NCI-H2227 treated with DMSO at 0.1 percent for 48 hours (cell line): Measurements from ENCODE around the gene CFHR4.
"Not testable (repeated sequence)": the region's sequence is repeated elsewhere in the genome, so short reads cannot be mapped to it uniquely, and the experiment has no call there.

ENCODE experiments used
- DNase-seq: peaks from one replicate; lab custom pipeline; 2025; lab: John Stamatoyannopoulos, UW

Gene CFHR4

GRCh38 chr1:196887515-196888239 is at the start of gene CFHR4:
Gene CFHR4, plus strand, starts transcription at chr1:196888052. Its CDS starts 99 bp downstream, at chr1:196888151.
- DNase-seq: no peak

DNA sequence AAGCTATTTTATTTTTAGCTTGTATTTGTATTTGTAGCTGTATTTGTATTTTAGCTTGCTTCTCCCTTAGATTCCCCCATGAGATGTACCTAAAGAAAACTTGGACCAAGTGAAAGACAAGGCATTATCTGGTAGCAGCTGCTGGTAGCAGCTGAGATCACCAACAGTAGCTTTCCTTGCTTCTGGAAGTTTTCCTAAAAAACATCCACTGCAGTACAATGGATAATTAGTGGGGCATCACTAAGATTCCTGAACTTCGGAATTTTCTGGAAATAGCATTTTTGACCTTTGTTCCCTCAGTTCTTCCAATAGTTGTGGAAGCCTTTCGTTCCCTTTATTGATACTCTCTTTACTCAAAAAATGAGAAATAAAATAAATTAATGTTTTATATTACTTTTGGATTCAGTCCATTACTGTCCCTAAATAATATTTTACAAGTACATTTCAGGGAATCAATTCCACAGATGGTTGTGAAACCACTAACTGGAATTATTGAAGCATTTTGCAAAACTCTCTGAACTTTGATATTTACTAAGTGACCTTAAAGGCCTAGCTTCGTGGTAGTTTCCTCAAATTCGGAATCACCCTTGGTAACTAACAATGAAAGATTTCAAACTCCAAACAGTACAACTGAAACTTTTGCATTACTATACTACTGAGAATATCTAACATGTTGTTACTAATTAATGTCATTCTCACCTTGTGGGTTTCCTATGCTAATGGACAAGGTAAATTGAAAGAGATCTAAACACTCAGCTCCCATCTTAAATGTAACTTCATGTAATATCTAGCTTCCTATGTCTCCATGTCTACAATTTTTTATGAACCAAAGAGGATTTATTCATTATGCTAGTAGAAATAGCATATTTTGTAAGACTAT is 38.0 kb upstream of the CFHR4 start:
- not testable (repeated sequence) for DNase-seq

DNA sequence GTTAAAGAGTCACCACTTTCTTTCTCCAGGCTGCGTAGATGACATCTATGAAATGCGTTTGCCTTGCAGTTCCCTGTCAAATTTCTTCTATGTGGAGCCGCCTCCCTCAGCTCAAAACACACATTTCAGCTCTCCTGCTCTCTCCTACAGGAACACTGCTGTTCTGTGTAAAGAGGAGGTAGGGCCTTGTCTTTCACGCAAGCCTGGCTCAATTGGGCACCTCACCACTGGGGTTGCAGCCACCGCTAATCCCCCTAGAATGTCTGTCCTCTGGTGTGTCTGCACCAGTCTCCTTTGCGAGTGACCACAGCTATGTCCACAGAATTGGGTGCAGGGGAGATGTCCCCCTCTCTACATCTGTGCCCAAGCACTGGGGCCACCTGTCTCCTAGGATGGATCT is 31.8 kb upstream of the CFHR4 start:
- no peak for DNase-seq

DNA sequence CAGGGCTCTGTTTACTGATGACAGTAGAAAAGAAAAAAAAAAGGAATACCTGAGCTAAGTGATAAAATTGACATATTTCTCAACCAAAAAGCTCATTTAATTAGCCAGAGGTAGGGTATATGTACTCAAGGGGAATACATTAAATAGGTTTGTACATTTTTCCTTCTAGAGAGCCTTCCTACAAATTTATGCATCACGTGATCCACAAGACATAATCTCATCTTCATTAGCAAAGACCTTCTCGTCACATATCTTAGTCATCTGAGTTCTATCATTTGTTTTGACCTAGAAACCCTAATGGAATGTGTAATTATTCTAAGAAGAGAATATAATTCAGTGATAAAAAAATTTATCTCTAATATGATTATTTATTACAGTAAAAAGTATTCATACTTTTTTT is 30.7 kb upstream of the CFHR4 start:
- no peak for DNase-seq

GRCh38 chr1:196858811-196859210 is 29.0 kb upstream of the CFHR4 start:
- DNase-seq: no peak

DNA sequence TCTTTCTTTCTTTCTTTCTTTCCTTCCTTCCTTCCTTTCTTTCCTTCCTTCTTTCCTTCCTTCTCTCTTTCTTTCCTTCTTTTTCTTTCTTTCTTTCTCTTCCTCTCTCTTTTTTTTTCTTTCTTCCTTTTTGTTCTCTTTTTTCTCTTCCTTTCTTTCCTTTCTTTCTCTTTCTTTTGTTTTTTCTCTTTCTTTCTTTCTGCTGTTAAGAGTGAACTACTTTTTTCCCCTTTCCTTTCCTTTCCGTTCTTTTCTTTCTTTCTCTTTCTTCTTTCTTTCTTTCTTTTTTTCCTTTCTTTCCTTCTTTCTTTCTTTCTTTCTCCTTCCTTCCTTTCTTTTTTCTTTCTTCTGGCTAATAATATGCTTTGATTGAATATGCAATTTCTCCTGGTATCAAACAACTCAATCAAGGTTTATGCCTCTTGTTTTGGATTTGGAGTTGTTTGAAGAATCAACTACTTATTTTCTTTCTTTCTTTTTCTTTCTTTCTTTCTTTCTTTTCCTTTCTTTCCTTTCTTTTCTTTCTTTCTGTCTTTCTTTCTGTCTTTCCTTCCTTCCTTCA is 27.4 kb upstream of the CFHR4 start:
- DNase-seq: no peak

- no peak for DNase-seq
Measured at GRCh38 chr1:196861429-196861828, 26.4 kb upstream of the CFHR4 start.

DNA sequence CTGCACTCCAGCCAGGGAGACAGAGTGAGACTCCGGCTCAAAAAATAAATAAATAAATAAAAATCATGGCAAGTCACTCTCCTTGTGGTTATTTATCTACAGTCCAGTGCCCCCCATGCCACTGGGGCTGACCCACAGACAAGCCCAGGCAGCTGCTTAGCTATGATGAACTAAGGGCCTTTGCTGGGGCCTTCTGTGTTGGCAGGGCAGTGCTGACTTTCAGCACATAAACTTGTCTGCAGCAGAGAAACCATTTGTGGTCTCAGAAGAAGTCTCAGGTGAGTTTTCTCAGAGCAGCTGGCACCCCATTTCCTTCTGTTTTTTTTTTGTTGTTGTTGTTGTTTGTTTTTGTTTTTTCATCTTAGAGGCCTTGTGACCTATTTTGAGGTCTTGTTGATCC is 20.9 kb upstream of the CFHR4 start:
- DNase-seq: no peak

GRCh38 chr1:196873385-196873784 is 14.5 kb upstream of the CFHR4 start:
- DNase-seq: no peak

GRCh38 chr1:196875935-196876334 is 11.9 kb upstream of the CFHR4 start:
- no peak for DNase-seq

GRCh38 chr1:196877964-196878363 is 9.9 kb upstream of the CFHR4 start:
- DNase-seq: no peak

DNA sequence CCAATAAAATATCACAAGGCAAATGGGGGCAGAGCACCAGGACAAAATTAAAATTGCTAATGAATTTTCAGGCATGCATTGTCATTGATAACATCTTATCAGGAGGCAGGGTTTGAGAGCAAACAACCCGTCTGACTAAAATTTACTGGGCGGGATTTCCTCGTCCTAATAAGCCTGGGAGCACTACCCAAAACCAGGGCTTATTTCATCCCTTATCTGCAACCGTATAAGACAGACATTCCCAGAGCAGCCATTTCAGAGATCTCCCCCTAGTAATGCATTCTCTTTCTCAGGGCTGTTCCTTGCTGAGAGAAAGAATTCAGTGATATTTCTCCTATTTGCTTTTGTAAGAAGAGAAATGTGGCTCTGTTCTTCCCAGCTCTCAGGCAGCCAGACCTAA is 1.3 kb upstream of the CFHR4 start:
- not testable (repeated sequence) for DNase-seq

DNA sequence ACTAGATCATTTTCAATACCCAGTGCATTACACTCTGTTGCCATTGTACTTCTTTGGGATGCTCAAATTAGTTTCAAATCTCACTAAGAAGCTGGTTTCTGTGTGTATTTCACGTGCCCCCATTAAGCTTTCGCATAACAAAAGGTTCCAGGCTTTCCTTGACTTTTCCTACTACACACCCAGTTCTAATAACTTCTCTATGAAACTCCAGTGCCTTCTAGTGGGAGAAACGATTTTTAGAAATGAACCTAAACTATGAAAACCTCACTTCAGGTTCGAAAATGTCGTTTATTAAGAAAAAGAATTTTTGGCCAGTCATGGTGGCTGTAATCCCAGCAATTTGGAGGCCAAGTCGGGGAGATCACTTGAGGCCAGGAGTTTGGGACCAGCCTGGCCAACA is 2.8 kb downstream of the CFHR4 start:
- no peak for DNase-seq

- DNase-seq: no peak
Measured at GRCh38 chr1:196891251-196891650, 3.4 kb downstream of the CFHR4 start.

DNA sequence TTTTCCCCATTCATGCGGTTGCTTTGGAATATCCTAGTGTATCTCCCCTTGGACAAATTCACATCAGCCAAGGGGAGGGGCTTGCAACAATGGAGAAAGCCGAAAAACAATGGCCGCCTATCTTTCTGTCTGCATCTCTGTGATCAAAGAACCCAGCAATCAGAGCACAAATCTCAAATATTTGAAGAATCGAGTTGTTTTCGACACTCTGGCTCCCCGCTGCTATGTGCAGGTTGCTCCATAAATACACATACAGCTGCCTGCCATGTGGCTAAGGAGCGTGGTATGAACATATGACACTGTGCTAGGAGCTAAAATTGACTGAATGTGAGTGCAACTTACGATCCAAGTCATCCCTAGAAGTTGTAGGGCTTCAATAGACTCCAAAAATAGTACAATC is 8.5 kb downstream of the CFHR4 start:
- no peak for DNase-seq

DNA sequence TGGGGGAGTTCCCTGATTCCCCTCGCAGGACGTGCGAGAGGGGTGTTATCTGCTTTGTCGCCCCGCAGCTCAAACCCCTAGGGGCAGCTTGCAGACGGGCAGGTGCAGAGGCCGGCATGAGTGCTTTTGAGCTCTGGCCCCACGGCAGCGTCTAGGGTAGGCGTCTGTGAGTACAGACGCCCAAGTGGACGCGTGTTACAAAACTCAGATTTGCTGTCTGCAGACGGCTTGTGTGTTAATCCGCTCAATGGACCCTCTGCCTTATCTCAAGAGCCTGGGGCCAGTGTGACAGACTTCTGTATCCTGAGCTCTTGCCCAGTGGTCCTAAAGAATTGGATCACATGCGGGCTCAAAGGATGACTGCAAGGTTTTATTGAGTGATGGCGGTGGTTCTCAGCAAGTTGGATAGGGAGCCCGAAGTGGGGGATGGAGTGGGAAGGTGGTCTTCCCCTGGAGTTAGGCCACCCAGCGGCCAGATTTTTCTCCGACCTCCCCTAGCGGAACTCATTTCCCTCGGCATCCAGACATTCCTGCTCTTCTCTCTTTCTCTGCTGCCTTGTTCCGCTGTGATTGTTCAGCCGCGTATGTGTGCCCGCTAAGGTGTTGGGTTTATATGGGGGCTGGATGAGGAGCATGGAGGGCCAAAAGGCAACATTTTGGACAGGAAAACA is 9.4 kb downstream of the CFHR4 start:
- no peak for DNase-seq

- no peak for DNase-seq
Measured at GRCh38 chr1:196902344-196902743, 14.5 kb downstream of the CFHR4 start.

DNA sequence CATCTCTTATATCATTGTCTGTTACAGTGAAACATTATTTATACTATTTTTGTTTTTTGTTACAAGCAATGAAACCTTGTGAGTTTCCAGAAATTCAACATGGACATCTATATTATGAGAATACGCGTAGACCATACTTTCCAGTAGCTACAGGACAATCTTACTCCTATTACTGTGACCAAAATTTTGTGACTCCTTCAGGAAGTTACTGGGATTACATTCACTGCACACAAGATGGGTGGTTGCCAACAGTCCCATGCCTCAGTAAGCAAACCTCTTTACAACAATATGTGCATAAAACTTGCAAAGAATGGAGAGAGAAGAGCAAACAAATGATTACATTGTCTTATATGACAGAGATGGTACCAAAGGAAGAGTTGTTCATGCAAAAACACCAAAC is 22.4 kb downstream of the CFHR4 start:
- no peak for DNase-seq

DNA sequence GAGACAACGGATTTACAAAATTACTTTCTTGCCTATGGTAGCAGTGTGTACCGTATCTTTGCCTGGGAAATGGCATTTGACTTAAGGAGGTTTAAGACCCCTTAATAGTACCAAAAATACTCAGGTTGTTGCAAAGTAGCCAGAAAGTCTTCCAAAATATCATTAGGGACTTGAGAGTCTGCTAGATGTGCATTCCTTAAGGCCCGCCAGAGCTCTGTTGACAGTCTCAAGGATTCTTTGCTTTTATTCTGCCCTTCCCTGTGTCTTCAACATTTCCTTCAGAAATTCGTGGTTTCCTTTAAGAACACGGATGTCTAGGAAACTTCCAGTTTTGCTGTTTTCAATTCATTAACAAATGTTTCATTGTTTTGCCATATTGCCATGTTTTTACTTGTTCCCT is 24.4 kb downstream of the CFHR4 start:
- DNase-seq: not testable (repeated sequence)

- not testable (repeated sequence) for DNase-seq
Measured at GRCh38 chr1:196926839-196927238, 39.0 kb downstream of the CFHR4 start.

GRCh38 chr1:196932853-196933252 is 45.0 kb downstream of the CFHR4 start:
- DNase-seq: not testable (repeated sequence)

DNA sequence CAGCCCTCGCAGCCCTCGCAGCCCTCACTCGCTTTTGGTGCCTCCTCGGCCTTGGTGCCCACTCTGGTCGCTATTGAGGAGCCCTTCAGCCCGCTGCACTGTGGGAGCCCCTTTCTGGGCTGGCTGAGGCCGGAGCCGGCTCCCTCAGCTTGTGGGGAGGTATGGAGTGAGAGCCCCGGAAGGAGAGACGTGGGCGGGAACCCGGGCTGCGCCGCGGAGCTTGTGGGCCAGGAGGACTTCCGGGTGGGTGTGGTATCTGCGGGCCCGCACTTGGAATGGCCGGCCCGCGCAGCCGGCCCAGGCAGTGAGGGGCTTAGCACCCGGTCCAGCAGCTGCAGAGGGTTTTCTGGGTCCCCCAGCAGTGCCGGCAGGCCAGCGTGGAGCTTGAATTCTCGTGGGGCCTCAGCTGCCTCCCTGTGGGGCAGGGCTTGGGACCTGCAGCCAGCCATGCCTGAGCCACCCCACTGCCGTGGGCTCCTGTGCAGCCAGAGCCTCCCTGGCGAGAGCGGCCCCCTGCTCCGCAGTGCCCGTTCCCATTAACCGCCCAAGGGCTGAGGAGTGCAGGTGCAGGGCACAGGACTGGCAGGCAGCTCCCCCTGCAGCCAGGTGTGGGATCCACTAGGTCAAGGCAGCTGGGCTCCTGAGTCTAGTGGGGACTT is 45.8 kb downstream of the CFHR4 start:
- DNase-seq: peak; percentile 50
